ENCODE results near the gene FGGY.

The FGGY gene

DNA sequence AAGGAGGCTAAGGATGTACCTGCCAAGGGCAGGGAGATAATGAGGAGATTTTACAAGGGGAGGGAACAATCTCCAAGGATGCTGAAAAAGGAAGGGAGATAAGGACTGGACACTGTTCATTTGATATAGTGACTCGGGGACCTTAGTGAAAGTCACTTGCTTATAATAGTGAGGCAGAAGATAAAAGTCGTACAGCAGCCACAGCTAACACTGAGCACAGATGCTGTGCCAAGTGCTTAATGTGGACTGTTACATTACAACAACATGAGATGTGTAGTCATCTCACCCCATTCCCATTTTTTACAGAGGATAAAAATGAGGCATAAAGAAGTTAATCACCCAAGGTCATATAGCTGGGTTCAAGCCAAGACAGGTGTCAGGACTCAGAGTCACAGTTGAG is 181.9 kb downstream of the FGGY start:
- no peak overlapping the region for H2AFZ ChIP-seq (ENCODE audit: low read depth, low read length, severe bottlenecking)
- H3K9ac ChIP-seq (ENCODE audit: low read length) = no peak overlapping the region
- no peak overlapping the region for H3K27ac ChIP-seq (ENCODE audit: low read depth, low read length)
- H3K79me2 ChIP-seq (ENCODE audit: insufficient read depth, low read length) = no peaks in the 10 kb centered on the region
- H3F3A ChIP-seq (ENCODE audit: insufficient read depth) = no peaks in the 10 kb centered on the region
- H3K36me3 ChIP-seq (ENCODE audit: low read length) = no peaks in the 10 kb centered on the region
- H3K27me3 ChIP-seq (ENCODE audit: low read length) = no peaks in the 10 kb centered on the region
- H4K20me1 ChIP-seq (ENCODE audit: low read depth, low read length) = no peaks in the 10 kb centered on the region
- H3K4me2 ChIP-seq (ENCODE audit: low read depth, low read length, poor library complexity, severe bottlenecking) = no peak overlapping the region
- H3K4me3 ChIP-seq (ENCODE audit: insufficient read depth, low read length, poor library complexity, severe bottlenecking) = no peak overlapping the region
- H3K9me3 ChIP-seq (ENCODE audit: insufficient read depth, low read length) = no peaks in the 10 kb centered on the region
- no peaks in the 10 kb centered on the region for H3K9me2 ChIP-seq (replicated peaks; ENCODE audit: insufficient read depth, low read length)
- TF ChIP-seq EZH2phosphoT487 (conservative IDR thresholded peaks at IDR 0.05; ENCODE audit: low read length) = no peak
- TF ChIP-seq, protein P1, sequence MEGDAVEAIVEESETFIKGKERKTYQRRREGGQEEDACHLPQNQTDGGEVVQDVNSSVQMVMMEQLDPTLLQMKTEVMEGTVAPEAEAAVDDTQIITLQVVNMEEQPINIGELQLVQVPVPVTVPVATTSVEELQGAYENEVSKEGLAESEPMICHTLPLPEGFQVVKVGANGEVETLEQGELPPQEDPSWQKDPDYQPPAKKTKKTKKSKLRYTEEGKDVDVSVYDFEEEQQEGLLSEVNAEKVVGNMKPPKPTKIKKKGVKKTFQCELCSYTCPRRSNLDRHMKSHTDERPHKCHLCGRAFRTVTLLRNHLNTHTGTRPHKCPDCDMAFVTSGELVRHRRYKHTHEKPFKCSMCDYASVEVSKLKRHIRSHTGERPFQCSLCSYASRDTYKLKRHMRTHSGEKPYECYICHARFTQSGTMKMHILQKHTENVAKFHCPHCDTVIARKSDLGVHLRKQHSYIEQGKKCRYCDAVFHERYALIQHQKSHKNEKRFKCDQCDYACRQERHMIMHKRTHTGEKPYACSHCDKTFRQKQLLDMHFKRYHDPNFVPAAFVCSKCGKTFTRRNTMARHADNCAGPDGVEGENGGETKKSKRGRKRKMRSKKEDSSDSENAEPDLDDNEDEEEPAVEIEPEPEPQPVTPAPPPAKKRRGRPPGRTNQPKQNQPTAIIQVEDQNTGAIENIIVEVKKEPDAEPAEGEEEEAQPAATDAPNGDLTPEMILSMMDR (IDR thresholded peaks at IDR 0.05; ENCODE audit: insufficient read depth, low read length, poor library complexity, severe bottlenecking) = no peak

DNA sequence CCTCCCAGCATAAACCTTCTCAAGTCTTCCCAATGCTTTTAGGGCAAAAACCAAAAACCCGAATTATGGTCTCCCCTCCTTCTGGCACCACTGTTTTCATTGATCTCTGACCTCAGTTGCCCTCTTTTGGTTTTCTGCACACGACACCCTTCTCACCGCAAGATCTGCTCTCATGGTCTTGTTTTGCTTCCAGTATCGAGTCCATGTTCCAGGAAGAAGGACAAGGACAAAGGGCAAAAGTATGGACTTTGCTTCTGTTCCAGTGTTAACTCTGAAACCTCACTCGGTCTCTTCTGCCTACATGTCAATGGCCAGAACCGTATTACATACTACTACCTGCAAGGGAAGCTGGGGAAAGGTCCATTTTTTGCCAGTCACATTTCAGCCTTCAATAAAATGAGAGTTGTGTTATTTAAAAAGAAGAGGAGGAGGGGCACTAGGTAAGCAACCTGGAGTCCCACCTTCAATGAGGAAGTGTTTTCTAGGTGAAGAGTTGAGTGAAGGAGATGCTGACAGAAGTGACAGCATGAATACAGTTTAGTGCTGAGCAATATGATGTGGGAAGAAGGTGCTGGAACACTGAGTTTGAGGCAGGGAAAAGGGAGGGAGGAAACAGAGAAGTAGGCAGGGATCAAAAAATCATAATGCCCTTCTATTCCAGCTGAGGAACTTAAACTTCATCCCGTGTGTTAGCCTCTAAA is 183.4 kb downstream of the FGGY start:
- no peak overlapping the region for H3K27ac ChIP-seq (ENCODE audit: low read depth, low read length)

DNA sequence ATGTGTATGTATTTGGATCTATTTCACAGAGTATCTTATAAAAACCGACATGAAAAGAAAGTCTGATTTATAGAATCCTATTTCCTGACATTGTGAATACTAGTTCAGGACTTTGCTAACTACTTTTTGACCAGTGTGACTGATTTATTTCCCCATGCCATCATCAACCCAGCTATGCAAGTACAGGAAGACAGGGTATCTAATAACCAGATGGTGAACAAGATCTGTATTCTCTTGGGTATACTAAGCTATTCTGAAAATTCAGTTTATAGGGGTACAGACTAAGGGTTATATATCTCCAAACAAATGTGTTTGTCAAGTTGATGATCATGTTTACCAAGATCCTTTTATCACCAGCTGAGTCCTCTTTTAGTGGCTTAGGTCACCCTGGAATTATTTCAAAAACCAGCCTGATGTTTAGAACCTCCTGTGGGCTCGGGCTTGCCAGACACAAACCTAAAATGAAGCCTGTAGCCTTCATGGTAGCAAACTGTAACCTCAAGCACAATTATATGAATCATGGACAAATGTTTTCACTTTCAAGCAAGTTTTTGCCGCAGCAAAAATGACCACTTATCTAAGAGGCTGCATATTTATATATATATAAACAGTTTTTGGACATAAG is 185.1 kb downstream of the FGGY start:
- TF ChIP-seq, protein P1 (IDR thresholded peaks at IDR 0.05; ENCODE audit: insufficient read depth, low read length, poor library complexity, severe bottlenecking) = no peak
- TF ChIP-seq EZH2phosphoT487 (conservative IDR thresholded peaks at IDR 0.05; ENCODE audit: low read length) = no peak
- no peaks in the 10 kb centered on the region for H3K27me3 ChIP-seq (ENCODE audit: low read length)
- H3K27ac ChIP-seq (ENCODE audit: low read depth, low read length) = no peak overlapping the region
- H3K79me2 ChIP-seq (ENCODE audit: insufficient read depth, low read length) = no peaks in the 10 kb centered on the region
- H3K9me3 ChIP-seq (ENCODE audit: insufficient read depth, low read length) = no peaks in the 10 kb centered on the region
- H3K9ac ChIP-seq (ENCODE audit: low read length) = no peak overlapping the region
- no peaks in the 10 kb centered on the region for H3K36me3 ChIP-seq (ENCODE audit: low read length)
- H3K4me3 ChIP-seq (ENCODE audit: insufficient read depth, low read length, poor library complexity, severe bottlenecking) = no peak overlapping the region
- no peaks in the 10 kb centered on the region for H3K9me2 ChIP-seq (replicated peaks; ENCODE audit: insufficient read depth, low read length)
- no peak overlapping the region for H2AFZ ChIP-seq (ENCODE audit: low read depth, low read length, severe bottlenecking)
- no peak overlapping the region for H3K4me2 ChIP-seq (ENCODE audit: low read depth, low read length, poor library complexity, severe bottlenecking)
- no peaks in the 10 kb centered on the region for H4K20me1 ChIP-seq (ENCODE audit: low read depth, low read length)
- H3F3A ChIP-seq (ENCODE audit: insufficient read depth) = no peaks in the 10 kb centered on the region

More for the DNA sequence above, 183.4 kb downstream of the FGGY start:
- H4K20me1 ChIP-seq (ENCODE audit: low read depth, low read length) = no peaks in the 10 kb centered on the region
- H3K9me2 ChIP-seq (replicated peaks; ENCODE audit: insufficient read depth, low read length) = no peaks in the 10 kb centered on the region
- H3K4me3 ChIP-seq (ENCODE audit: insufficient read depth, low read length, poor library complexity, severe bottlenecking) = no peak overlapping the region
- no peak overlapping the region for H3K9ac ChIP-seq (ENCODE audit: low read length)
- H3F3A ChIP-seq (ENCODE audit: insufficient read depth) = no peaks in the 10 kb centered on the region
- TF ChIP-seq, protein P1 (IDR thresholded peaks at IDR 0.05; ENCODE audit: insufficient read depth, low read length, poor library complexity, severe bottlenecking) = no peak
- no peak for TF ChIP-seq EZH2phosphoT487 (conservative IDR thresholded peaks at IDR 0.05; ENCODE audit: low read length)
- no peaks in the 10 kb centered on the region for H3K27me3 ChIP-seq (ENCODE audit: low read length)
- no peaks in the 10 kb centered on the region for H3K79me2 ChIP-seq (ENCODE audit: insufficient read depth, low read length)
- no peak overlapping the region for H2AFZ ChIP-seq (ENCODE audit: low read depth, low read length, severe bottlenecking)
- no peaks in the 10 kb centered on the region for H3K9me3 ChIP-seq (ENCODE audit: insufficient read depth, low read length)
- no peak overlapping the region for H3K4me2 ChIP-seq (ENCODE audit: low read depth, low read length, poor library complexity, severe bottlenecking)
- H3K36me3 ChIP-seq (ENCODE audit: low read length) = no peaks in the 10 kb centered on the region
